ENCODE measurements around the gene TRAPPC11. TPM values are rescaled to one million over a fixed set of nuclear protein-coding genes. Genes with fewer than 3 reads are reported as not detected.

The TRAPPC11 gene
- polyA plus RNA-seq, 4 donors = 12.3 to 28.8 (median 19.1) TPM

- FAIRE-seq (no peak), DNase-seq (no peak)
- no peaks in the 10 kb centered on the region for H3K4me1 ChIP-seq (ENCODE audit: control insufficient read depth in 3 of 3, insufficient read depth in 2 of 3, low read depth in 1 of 3, low read length in 2 of 3)
- no peak overlapping the region for H3K27ac ChIP-seq (ENCODE audit: low read depth in 1 of 3, low read length in 2 of 3)
- no peaks in the 10 kb centered on the region for H3K27me3 ChIP-seq (ENCODE audit: control insufficient read depth in 3 of 3, insufficient read depth in 3 of 3, low read length in 3 of 3)
- H3K36me3 ChIP-seq (ENCODE audit: control insufficient read depth in 3 of 3, insufficient read depth in 2 of 3, low read depth in 1 of 3, low read length in 3 of 3) = peaks cover 9 to 33% (median 13%) of the 10 kb centered on the region in 3 donors
- no peaks in the 10 kb centered on the region for H3K9me3 ChIP-seq (ENCODE audit: control insufficient read depth in 2 of 2, insufficient read depth in 1 of 2, low read depth in 1 of 2, low read length in 1 of 2)
- no peak overlapping the region for H3K4me3 ChIP-seq (ENCODE audit: low read depth in 1 of 3, low read length in 3 of 3)
- WGBS, 3 donors = 82 to 94% (median 92%) methylated on average over 7 of the region's 7 CpGs
Measured at GRCh38 chr4:183645326-183645725, 13.8 kb upstream of the TRAPPC11 start.

GRCh38 chr4:183657564-183657963 is 1.5 kb upstream of the TRAPPC11 start:
- Histone ChIP-seq H3K4me3 (ENCODE audit: low read depth in 1 of 3, low read length in 3 of 3) (peak overlapping the region in 2 of 3 donors; percentile 70 to 84), H3K27me3 (ENCODE audit: control insufficient read depth in 3 of 3, insufficient read depth in 3 of 3, low read length in 3 of 3) (no peaks in the 10 kb centered on the region), H3K4me1 (ENCODE audit: control insufficient read depth in 3 of 3, insufficient read depth in 2 of 3, low read depth in 1 of 3, low read length in 2 of 3) (peaks cover 0 to 6% (median 2%) of the 10 kb centered on the region in 3 donors), H3K9me3 (ENCODE audit: control insufficient read depth in 2 of 2, insufficient read depth in 1 of 2, low read depth in 1 of 2, low read length in 1 of 2) (no peaks in the 10 kb centered on the region), H3K27ac (ENCODE audit: low read depth in 1 of 3, low read length in 2 of 3) (no peak overlapping the region), H3K36me3 (ENCODE audit: control insufficient read depth in 3 of 3, insufficient read depth in 2 of 3, low read depth in 1 of 3, low read length in 3 of 3) (peaks cover 0 to 2% (median 0%) of the 10 kb centered on the region in 3 donors)
- no peak for DNase-seq
- 65 to 72% (median 68%) methylated on average over 3 of the region's 3 CpGs for WGBS, 3 donors
- FAIRE-seq = no peak

GRCh38 chr4:183658362-183659028 is 598 bp upstream of the TRAPPC11 start:
- DNase-seq (peak; percentile 39 to 70), FAIRE-seq (no peak)
- no peaks in the 10 kb centered on the region for H3K9me3 ChIP-seq (ENCODE audit: control insufficient read depth in 2 of 2, insufficient read depth in 1 of 2, low read depth in 1 of 2, low read length in 1 of 2)
- peak overlapping the region; percentile 70 to 84 (median 83) for H3K4me3 ChIP-seq (ENCODE audit: low read depth in 1 of 3, low read length in 3 of 3)
- H3K27me3 ChIP-seq (ENCODE audit: control insufficient read depth in 3 of 3, insufficient read depth in 3 of 3, low read length in 3 of 3) = no peaks in the 10 kb centered on the region
- peaks cover 0 to 3% (median 0%) of the 10 kb centered on the region in 3 donors for H3K36me3 ChIP-seq (ENCODE audit: control insufficient read depth in 3 of 3, insufficient read depth in 2 of 3, low read depth in 1 of 3, low read length in 3 of 3)
- WGBS, 3 donors = 0 to 1% (median 1%) methylated on average over 17 to 38 of the region's 39 CpGs
- peaks cover 0 to 6% (median 2%) of the 10 kb centered on the region in 3 donors for H3K4me1 ChIP-seq (ENCODE audit: control insufficient read depth in 3 of 3, insufficient read depth in 2 of 3, low read depth in 1 of 3, low read length in 2 of 3)
- peak overlapping the region; percentile 43 to 95 (median 90) for H3K27ac ChIP-seq (ENCODE audit: low read depth in 1 of 3, low read length in 2 of 3)

- Histone ChIP-seq H3K4me3 (ENCODE audit: low read depth in 1 of 3, low read length in 3 of 3) (peak overlapping the region; percentile 70 to 84 (median 83)), H3K4me1 (ENCODE audit: control insufficient read depth in 3 of 3, insufficient read depth in 2 of 3, low read depth in 1 of 3, low read length in 2 of 3) (peaks cover 0 to 6% (median 2%) of the 10 kb centered on the region in 3 donors), H3K27ac (ENCODE audit: low read depth in 1 of 3, low read length in 2 of 3) (peak overlapping the region in 2 of 3 donors; percentile 90 to 95), H3K27me3 (ENCODE audit: control insufficient read depth in 3 of 3, insufficient read depth in 3 of 3, low read length in 3 of 3) (no peaks in the 10 kb centered on the region), H3K36me3 (ENCODE audit: control insufficient read depth in 3 of 3, insufficient read depth in 2 of 3, low read depth in 1 of 3, low read length in 3 of 3) (peaks cover 2 to 7% (median 5%) of the 10 kb centered on the region in 3 donors), H3K9me3 (ENCODE audit: control insufficient read depth in 2 of 2, insufficient read depth in 1 of 2, low read depth in 1 of 2, low read length in 1 of 2) (no peaks in the 10 kb centered on the region)
- peak in 1 of 2 donors; percentile 21 for DNase-seq
- no peak for FAIRE-seq
- WGBS, 3 donors = 3 to 6% (median 6%) methylated on average over 10 of the region's 10 CpGs
Measured at GRCh38 chr4:183659872-183660242, 764 bp downstream of the TRAPPC11 start.

GRCh38 chr4:183666088-183666487 is 7.0 kb downstream of the TRAPPC11 start:
- no peak for FAIRE-seq
- WGBS, 3 donors = 96 to 100% (median 100%) methylated on average over 1 of the region's 1 CpG
- DNase-seq = no peak
- Histone ChIP-seq H3K9me3 (ENCODE audit: control insufficient read depth in 2 of 2, insufficient read depth in 1 of 2, low read depth in 1 of 2, low read length in 1 of 2) (no peaks in the 10 kb centered on the region), H3K27ac (ENCODE audit: low read depth in 1 of 3, low read length in 2 of 3) (no peak overlapping the region), H3K4me1 (ENCODE audit: control insufficient read depth in 3 of 3, insufficient read depth in 2 of 3, low read depth in 1 of 3, low read length in 2 of 3) (no peaks in the 10 kb centered on the region), H3K27me3 (ENCODE audit: control insufficient read depth in 3 of 3, insufficient read depth in 3 of 3, low read length in 3 of 3) (no peaks in the 10 kb centered on the region), H3K36me3 (ENCODE audit: control insufficient read depth in 3 of 3, insufficient read depth in 2 of 3, low read depth in 1 of 3, low read length in 3 of 3) (peaks cover 12 to 28% (median 15%) of the 10 kb centered on the region in 3 donors), H3K4me3 (ENCODE audit: low read depth in 1 of 3, low read length in 3 of 3) (no peak overlapping the region)

- no peak for FAIRE-seq
- Histone ChIP-seq H3K4me3 (ENCODE audit: low read depth in 1 of 3, low read length in 3 of 3) (no peak overlapping the region), H3K27ac (ENCODE audit: low read depth in 1 of 3, low read length in 2 of 3) (no peak overlapping the region), H3K36me3 (ENCODE audit: control insufficient read depth in 3 of 3, insufficient read depth in 2 of 3, low read depth in 1 of 3, low read length in 3 of 3) (peaks cover 13 to 29% (median 14%) of the 10 kb centered on the region in 3 donors), H3K9me3 (ENCODE audit: control insufficient read depth in 2 of 2, insufficient read depth in 1 of 2, low read depth in 1 of 2, low read length in 1 of 2) (no peaks in the 10 kb centered on the region), H3K27me3 (ENCODE audit: control insufficient read depth in 3 of 3, insufficient read depth in 3 of 3, low read length in 3 of 3) (no peaks in the 10 kb centered on the region), H3K4me1 (ENCODE audit: control insufficient read depth in 3 of 3, insufficient read depth in 2 of 3, low read depth in 1 of 3, low read length in 2 of 3) (no peaks in the 10 kb centered on the region)
- WGBS, 3 donors = 72 to 75% (median 75%) methylated on average over 3 of the region's 3 CpGs
- no peak for DNase-seq
Measured at GRCh38 chr4:183670251-183670650, 11.2 kb downstream of the TRAPPC11 start.

GRCh38 chr4:183670960-183671555 is 12.0 kb downstream of the TRAPPC11 start:
- Histone ChIP-seq H3K4me1 (ENCODE audit: control insufficient read depth in 3 of 3, insufficient read depth in 2 of 3, low read depth in 1 of 3, low read length in 2 of 3) (no peaks in the 10 kb centered on the region), H3K36me3 (ENCODE audit: control insufficient read depth in 3 of 3, insufficient read depth in 2 of 3, low read depth in 1 of 3, low read length in 3 of 3) (peaks cover 11 to 26% (median 16%) of the 10 kb centered on the region in 3 donors), H3K9me3 (ENCODE audit: control insufficient read depth in 2 of 2, insufficient read depth in 1 of 2, low read depth in 1 of 2, low read length in 1 of 2) (no peaks in the 10 kb centered on the region), H3K27ac (ENCODE audit: low read depth in 1 of 3, low read length in 2 of 3) (no peak overlapping the region), H3K27me3 (ENCODE audit: control insufficient read depth in 3 of 3, insufficient read depth in 3 of 3, low read length in 3 of 3) (no peaks in the 10 kb centered on the region), H3K4me3 (ENCODE audit: low read depth in 1 of 3, low read length in 3 of 3) (no peak overlapping the region)
- FAIRE-seq (no peak), DNase-seq (no peak)
- 90 to 92% (median 90%) methylated on average over 12 of the region's 12 CpGs for WGBS, 3 donors

- no peak for FAIRE-seq
- 80 to 83% (median 82%) methylated on average over 3 of the region's 3 CpGs for WGBS, 3 donors
- Histone ChIP-seq H3K4me3 (ENCODE audit: low read depth in 1 of 3, low read length in 3 of 3) (no peak overlapping the region), H3K27me3 (ENCODE audit: control insufficient read depth in 3 of 3, insufficient read depth in 3 of 3, low read length in 3 of 3) (no peaks in the 10 kb centered on the region), H3K4me1 (ENCODE audit: control insufficient read depth in 3 of 3, insufficient read depth in 2 of 3, low read depth in 1 of 3, low read length in 2 of 3) (no peaks in the 10 kb centered on the region), H3K27ac (ENCODE audit: low read depth in 1 of 3, low read length in 2 of 3) (no peak overlapping the region), H3K9me3 (ENCODE audit: control insufficient read depth in 2 of 2, insufficient read depth in 1 of 2, low read depth in 1 of 2, low read length in 1 of 2) (no peaks in the 10 kb centered on the region), H3K36me3 (ENCODE audit: control insufficient read depth in 3 of 3, insufficient read depth in 2 of 3, low read depth in 1 of 3, low read length in 3 of 3) (peaks cover 10 to 34% (median 11%) of the 10 kb centered on the region in 3 donors)
- DNase-seq = no peak
Measured at GRCh38 chr4:183674153-183674552, 15.1 kb downstream of the TRAPPC11 start.
